22Rv1 (cell line): ENCODE data around the gene BRME1.

Source experiments
- CTCF ChIP-seq: fragments of 450-650 bp; IDR thresholded peaks from 2 replicates; pipeline ENCODE4 v1.5.1; 2017; ENCODE audit warnings: mild to moderate bottlenecking
- ZFX ChIP-seq: fragments of 450-650 bp; IDR thresholded peaks from 2 replicates; pipeline ENCODE4 v1.6.1; 2017; ENCODE audit warnings: antibody characterized with exemption, borderline replicate concordance

- TF ChIP-seq CTCF, result no peak
- no peak for TF ChIP-seq ZFX
These were observed 20.1 kb upstream of the BRME1 start for GRCh38 chr19:13926010-13926409.
